HG03196 (cell line): ENCODE data around the gene GRXCR2.
"Not testable (repeated sequence)": the region's sequence is repeated elsewhere in the genome, so short reads cannot be mapped to it uniquely, and the experiment has no call there.

Experiments used
- ATAC-seq: cut with Tn5 transposase; IDR thresholded peaks from one replicate; pipeline ENCODE4 v1.9.1; 2021; ENCODE audit not compliant: unreplicated experiment

The GRXCR2 gene

GRCh38 chr5:145836241-145836640 lies 36.6 kb downstream of the GRXCR2 start:
- ATAC-seq, result not testable (repeated sequence)

DNA sequence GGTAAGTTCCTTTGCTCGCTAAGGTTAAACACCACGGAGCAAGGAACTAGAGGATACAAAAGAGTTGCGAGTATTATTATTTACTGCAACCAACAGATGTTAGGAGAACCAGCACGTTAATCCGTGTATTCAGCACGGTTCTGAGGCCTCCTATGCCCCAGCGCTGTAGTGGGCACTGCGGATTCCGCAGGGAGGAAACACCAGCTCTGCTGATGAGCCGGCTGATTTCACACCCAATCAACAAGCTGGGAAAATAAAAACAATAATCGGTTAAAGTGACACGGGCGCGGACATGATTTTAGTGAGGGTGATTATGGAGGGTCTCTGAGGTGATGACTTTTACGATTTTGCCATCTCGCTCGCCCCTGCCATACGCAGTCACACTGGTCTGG lies 37.0 kb downstream of the GRXCR2 start:
- no peak for ATAC-seq

DNA sequence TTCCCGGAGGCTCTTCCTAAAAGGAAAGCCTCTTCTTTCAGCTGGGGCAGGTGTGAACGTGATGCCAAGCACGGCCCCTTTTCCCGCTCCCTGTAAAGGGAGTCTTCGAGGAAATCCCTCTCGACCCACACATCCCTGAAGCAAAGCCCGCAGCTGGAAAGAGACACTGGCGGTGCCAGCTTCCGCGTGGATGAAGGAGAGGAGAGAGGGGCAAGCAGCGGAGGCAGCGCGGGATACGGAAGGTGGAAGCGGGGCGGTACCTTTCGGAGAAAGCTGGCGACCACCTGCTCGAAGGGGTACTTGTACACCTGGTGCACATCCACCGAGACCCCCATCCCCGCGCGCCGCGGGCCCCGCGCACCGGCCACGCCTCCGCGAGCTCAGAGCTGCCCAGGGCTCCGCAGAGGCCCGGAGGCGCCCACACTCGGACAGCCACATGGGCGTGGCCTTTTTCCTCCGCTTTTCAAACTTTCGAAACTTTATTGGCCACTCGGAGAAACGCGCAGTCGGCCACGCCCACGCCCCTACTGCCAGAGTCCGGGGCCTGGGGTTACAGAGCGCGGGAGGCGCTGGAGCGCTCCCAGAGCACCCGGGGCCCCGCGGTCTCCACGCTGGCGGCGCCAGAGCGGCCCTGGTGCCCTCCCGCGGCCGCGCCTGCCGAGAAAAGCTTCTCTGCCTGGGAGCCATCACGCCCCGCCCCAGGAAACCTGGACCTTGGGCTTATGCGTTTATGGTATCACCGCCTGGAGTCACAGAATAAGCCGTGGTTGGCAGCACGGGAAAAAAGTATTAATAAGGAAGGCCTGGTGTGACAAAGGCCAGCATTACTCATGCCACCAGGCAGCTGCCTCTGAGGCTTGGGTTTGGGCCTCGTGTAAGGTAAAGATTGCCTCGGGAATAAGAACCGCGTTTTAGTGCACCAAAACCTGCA lies 37.6 kb downstream of the GRXCR2 start, which contains the start of gene PRELID2:
Gene PRELID2, minus strand, starts transcription at position 426 of the 931 bp plus-strand sequence. Its CDS starts 91 bp downstream, at position 335.
- ATAC-seq, result peak; percentile 79

- ATAC-seq, result no peak
Measured at GRCh38 chr5:145834554-145834916, 38.3 kb downstream of the GRXCR2 start.

DNA sequence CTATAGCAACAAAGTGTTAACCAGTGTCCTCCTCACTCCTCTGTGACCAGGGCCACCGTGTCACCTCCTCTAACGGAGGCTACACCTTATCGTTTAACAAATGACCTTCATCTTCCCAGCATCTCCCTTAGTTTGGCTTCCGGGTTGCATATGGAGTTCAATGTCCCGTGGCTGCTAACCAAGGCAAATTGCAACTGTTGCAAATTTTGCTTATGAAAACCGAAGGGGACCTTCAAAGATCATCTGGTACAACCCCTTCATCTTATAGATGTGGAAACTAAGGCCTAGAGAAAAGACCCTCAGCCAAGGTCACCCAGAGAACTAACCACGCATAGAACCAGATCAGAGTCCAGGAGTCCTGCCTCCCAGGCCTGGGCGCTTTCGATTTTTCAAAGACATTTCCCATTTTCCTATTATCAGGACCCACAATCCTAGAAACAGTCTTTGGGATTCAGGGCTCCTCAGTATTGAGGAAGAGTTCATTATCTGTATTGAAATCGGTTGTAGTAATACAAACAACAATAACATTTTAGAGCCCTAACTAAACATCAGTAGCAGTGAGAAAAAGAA lies 39.1 kb downstream of the GRXCR2 start:
- ATAC-seq, result no peak

DNA sequence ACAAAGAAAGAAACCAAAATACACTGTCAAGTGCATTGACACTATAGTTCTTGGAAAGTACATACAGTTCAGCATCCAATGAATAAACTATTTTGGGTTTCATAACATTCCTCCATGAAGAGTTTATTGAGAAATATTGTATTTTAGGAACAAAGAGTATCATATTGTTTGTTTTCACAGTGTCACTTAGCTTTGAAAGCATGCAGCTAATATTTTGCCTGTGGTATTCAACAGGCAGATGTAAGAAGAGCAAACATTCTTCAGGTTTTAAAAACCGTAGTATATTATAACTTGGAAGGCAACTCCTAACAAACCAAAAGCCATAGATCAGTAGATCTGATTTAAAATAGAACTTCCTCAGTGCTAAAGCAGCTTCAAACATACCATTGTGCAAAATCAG lies 42.2 kb downstream of the GRXCR2 start:
- ATAC-seq, result no peak

DNA sequence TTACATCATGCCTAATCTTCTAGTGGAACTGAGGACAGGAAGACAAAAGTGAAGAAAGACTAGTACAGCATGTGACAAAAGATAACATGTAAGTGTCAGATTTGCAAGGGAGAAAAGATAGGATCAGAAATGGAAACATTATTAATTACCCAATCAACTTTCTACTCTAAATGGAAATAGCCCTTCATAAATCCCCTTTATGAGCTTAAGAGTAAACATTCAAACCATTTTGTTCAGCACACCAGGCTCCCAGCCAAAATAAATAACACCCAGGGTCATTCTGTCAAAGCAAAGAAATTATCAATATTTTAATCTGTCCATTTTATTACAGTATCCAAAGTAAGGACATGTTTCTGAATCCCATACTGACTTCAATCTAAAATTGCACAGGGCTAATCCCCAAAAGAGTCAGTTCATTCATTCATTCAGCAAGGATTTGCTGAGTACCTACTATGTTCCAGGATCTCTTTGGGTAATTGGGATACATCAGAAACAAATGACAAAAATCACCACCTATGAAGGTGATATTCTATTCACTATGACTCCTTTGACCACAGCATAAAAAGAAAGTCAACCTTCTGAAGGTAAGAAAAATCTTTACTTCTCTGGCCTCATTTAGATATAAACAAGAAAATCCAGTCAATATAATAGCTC lies 43.0 kb downstream of the GRXCR2 start:
- no peak for ATAC-seq

DNA sequence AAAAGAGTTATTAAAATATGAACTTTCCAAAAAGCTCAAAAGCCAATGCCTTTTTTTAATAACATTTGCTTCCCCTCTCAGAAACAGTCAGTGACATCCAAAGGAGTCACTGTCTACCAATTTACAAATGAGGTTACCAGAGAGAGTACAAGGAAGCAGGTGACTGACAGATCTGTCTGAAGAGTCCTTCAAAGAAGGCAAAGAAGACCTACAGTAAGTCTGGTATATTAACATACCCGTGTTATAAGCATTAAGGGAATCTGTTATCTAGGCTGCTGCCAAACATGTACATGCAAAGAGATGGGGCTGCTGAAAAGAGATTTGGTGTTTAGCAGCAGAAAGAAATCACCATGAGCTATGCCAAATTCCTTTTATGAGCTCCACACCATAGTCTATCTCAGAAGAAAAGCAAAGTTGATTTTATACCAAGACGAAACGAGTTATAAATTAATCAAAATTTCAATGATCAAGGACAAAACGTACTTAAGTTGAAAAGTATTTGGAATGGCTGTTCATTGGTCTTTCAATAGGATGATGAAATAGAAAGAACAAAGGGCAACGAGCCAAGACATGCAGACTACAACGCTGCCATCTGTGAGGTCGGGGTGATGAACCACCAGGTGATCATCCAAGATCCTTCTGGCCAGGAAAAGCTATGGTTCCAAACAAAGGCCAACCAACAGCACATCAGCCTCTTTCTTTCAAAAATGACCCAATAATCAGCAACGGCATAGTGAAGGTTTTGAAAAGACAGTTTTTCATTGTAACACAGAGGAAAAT lies 45.7 kb downstream of the GRXCR2 start:
- no peak for ATAC-seq

GRCh38 chr5:145825751-145826180 lies 47.0 kb downstream of the GRXCR2 start:
- ATAC-seq, result peak; percentile 55

DNA sequence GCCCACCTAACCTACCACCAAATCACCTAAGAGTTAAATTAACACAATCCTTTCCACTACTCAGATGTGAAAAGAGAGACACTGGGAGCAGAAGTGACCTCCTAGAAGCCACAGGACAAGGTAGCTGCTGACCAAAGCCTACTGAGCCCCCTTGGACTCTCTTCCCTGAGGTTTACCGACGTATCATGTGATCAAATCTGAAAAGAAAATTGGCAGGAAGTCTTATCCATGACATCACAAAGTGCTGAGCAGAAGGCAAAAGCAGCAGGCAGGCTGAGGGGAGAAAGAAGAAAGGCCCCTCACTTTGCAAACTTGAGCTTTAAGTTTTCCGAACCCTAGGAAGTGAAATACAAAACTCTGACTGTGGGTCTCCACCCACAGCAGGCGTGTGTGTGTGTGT lies 48.8 kb downstream of the GRXCR2 start:
- ATAC-seq, result no peak

DNA sequence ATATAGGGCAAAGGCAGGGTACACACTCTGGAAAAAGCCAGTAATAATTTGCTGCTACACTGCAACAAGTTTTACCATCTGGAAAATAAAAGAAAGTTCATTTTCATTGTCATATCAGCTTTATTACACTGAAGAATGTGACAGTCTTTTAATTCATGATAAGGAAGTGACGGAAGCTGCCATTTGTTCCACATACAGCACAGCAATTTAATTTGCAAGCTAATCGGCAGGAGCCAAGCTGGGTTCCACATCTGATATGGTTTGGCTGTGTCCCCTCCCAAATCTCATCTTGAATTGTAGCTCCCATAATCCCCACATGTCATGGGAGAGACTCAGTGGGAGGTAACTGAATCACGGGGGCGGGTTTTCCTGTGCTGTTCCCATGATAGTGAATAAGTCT lies 54.2 kb downstream of the GRXCR2 start:
- no peak for ATAC-seq

DNA sequence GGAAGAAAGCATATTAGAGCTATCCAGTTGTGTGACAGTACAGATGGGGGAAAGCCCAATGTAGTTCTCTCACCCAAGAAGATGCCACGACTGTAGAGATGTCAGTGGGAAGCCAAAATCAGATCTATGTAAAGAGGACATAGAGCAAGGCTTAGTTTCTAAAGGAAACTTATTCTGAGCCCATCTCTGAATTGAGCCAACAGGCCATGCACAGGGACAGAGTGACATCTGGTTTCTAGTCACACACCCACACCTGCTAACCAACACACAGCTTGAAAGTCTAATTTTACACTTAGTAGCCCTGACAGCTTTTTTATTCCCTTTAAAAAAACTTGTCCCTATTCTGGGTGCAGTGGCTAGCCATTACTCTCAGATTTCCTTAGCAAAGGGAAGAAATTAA lies 59.9 kb downstream of the GRXCR2 start:
- no peak for ATAC-seq

DNA sequence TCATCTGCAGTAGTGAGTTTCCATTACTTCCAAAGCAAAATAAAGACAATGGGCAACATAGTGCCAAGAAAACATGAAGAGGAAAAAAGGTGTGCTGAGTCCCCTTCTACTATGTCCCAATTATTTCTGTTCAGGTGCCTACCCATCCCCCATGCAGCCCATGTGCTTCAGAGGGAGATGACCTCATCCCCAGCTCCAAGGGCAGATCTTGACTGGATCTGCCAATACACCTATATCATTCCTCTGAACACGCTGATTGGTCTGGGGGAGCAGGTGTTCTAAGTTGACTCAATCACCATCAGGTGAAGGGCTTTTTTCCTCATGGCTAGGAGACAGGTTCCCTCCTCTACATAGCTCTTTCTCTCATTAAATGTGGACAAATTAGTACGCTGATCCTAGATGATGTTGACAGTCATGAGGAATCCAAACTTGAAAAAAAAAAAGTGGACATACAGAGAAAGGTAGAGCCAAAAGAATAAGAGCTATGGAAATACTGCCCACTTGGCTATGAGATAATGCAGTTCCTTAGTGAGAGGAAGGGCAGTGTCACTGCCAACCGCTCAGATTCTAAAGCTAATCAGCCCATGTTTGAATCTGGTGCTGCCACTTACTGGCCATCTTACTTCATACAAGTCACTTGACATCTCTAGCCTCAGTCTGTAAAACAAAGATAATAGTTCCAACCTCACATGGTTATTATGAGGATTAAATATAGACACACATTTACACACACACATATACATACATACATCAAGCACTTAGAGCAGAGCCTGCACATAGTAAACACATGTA lies 60.8 kb downstream of the GRXCR2 start:
- ATAC-seq, result no peak
